Endodermal cell (in vitro differentiated cells): Measurements from ENCODE around the gene OSM. TPM values are rescaled to one million over a fixed set of nuclear protein-coding genes. Genes with fewer than 3 reads are reported as not detected.

Experiments
- DNase-seq: peaks from one replicate; pipeline ENCODE4 v3.0.0-alpha.2; 2017
- H3K27ac ChIP-seq: 2 replicates; pipeline ENCODE4 v1.5.1; 2013; ENCODE audit warnings: mild to moderate bottlenecking, low read depth, low read length, moderate library complexity
- H3K27me3 ChIP-seq: 2 replicates; pipeline ENCODE4 v1.6.1; 2013; ENCODE audit warnings: mild to moderate bottlenecking, low read length, moderate library complexity; ENCODE audit not compliant: insufficient read depth, control insufficient read depth, poor library complexity, severe bottlenecking
- H3K36me3 ChIP-seq: 2 replicates; pipeline ENCODE4 v1.7.0; 2013; ENCODE audit warnings: mild to moderate bottlenecking, low read length, moderate library complexity; ENCODE audit not compliant: control insufficient read depth, insufficient read depth
- H3K4me1 ChIP-seq: one replicate; pipeline ENCODE4 v1.7.0; 2013; ENCODE audit warnings: low read length; ENCODE audit not compliant: control insufficient read depth, insufficient read depth
- H3K4me3 ChIP-seq: 2 replicates; pipeline ENCODE4 v1.5.1; 2013; ENCODE audit warnings: mild to moderate bottlenecking, low read length, moderate library complexity
- H3K9ac ChIP-seq: 2 replicates; pipeline ENCODE4 v1.6.1; 2013; ENCODE audit warnings: mild to moderate bottlenecking, low read length, moderate library complexity; ENCODE audit not compliant: poor library complexity, severe bottlenecking; ENCODE audit errors: extremely low read depth
- H3K9me3 ChIP-seq: 2 replicates; pipeline ENCODE4 v1.6.1; 2013; ENCODE audit warnings: mild to moderate bottlenecking, low read length, moderate library complexity; ENCODE audit not compliant: control insufficient read depth
- H3K27ac Mint-ChIP-seq: 2 replicates; pipeline ENCODE4 v1.8.0; 2020; ENCODE audit warnings: mixed read lengths
- H3K27me3 Mint-ChIP-seq: 2 replicates; pipeline ENCODE4 v1.8.0; 2021; ENCODE audit warnings: mild to moderate bottlenecking, mixed read lengths; ENCODE audit not compliant: insufficient read depth
- H3K36me3 Mint-ChIP-seq: 2 replicates; pipeline ENCODE4 v1.8.0; 2020; ENCODE audit warnings: low read depth, mixed read lengths
- H3K4me1 Mint-ChIP-seq: 2 replicates; pipeline ENCODE4 v1.8.0; 2020; ENCODE audit warnings: mixed read lengths
- H3K4me3 Mint-ChIP-seq: 2 replicates; pipeline ENCODE4 v1.8.0; 2020; ENCODE audit warnings: mild to moderate bottlenecking, moderate library complexity, mixed read lengths
- H3K9me3 Mint-ChIP-seq: 2 replicates; pipeline ENCODE4 v1.8.0; 2020; ENCODE audit warnings: mild to moderate bottlenecking, mixed read lengths
- CTCF ChIP-seq: fragments of 200-600 bp; sonication (generic); conservative IDR thresholded peaks from 2 replicates; pipeline ENCODE4 v1.5.0; 2021; ENCODE audit warnings: antibody characterized with exemption, mild to moderate bottlenecking
- WGBS, 2 experiments: methylation state at CpG; one replicate each; pipeline versions ENCODE4 v1.1.5 to v1.1.7; 2013; ENCODE audit warnings: missing lambda C conversion rate in 2 of 2, mixed read lengths in 1 of 2; ENCODE audit not compliant: insufficient coverage in 1 of 2, insufficient read length in 1 of 2; 5-methylcytosine and 5-hydroxymethylcytosine counted together
- long read RNA-seq, 4 experiments: library from polyadenylated mRNA in 2 of 4; library from RNA in 1 of 4; library from capped mRNA in 1 of 4; stranded (forward) in 3 of 4; unstranded in 1 of 4; transcript quantifications; one replicate each; pipeline ENCODE4 v2.0.0, GENCODE V29; 2020 to 2021; ENCODE audit warnings: inconsistent platforms in 1 of 4
- polyA plus RNA-seq, 2 experiments: library from polyadenylated mRNA; stranded (reverse); fragments of 50-300 nt; gene quantifications; one replicate each; pipeline ENCODE4 v1.2.3, GENCODE V29; 2013
- total RNA-seq, 2 donors: library from RNA; stranded (reverse); fragmentation: NEBNext Ultra II Directional in 1 of 2; extraction: Animal tissue kit (Norgen Biotek cat#: 25700) in 1 of 2; gene quantifications; 2 replicates in 1 of 2; 3 replicates in 1 of 2; pipeline ENCODE4 v1.2.1, GENCODE V29; 2021

The OSM gene
- not detected for total RNA-seq
- not detected for polyA plus RNA-seq (2013, experiment 1 of 2)
- not detected for polyA plus RNA-seq (2013, experiment 2 of 2)
- long read RNA-seq, experiment 1, result 0 reads
- long read RNA-seq, experiment 2, result 0 reads
- long read RNA-seq, experiment 3, result 0 reads
- long read RNA-seq, experiment 4, result 0 reads

- H3K4me3 ChIP-seq, result no peak within 1 kb of the TSS
- H3K27ac ChIP-seq, result no peak within 1 kb of the TSS
- H3K4me3 Mint-ChIP-seq, result no peak within 1 kb of the TSS
- H3K9me3 ChIP-seq, result no peaks in the 10 kb centered on the region
- peaks cover 2% of the 10 kb centered on the region for H3K4me1 Mint-ChIP-seq
- H3K9ac ChIP-seq, result no peak within 1 kb of the TSS
- H3K4me1 ChIP-seq, result no peaks in the 10 kb centered on the region
- H3K36me3 ChIP-seq, result no peaks in the 10 kb centered on the region
- no peaks in the 10 kb centered on the region for H3K27me3 ChIP-seq
- DNase-seq, result no peak
- WGBS, 2 experiments, result 95 to 96% methylated on average over 23 to 35 of the region's 35 CpGs
- no peaks in the 10 kb centered on the region for H3K36me3 Mint-ChIP-seq
- H3K9me3 Mint-ChIP-seq, result no peaks in the 10 kb centered on the region
- no peak within 1 kb of the TSS for H3K27ac Mint-ChIP-seq
- no peak for TF ChIP-seq CTCF
- H3K27me3 Mint-ChIP-seq, result peaks cover 9% of the 10 kb centered on the region
These were observed at the start of gene OSM for GRCh38 chr22:30266445-30267381. TSS of gene OSM (minus strand) at chr22:30266851. CDS start at chr22:30266799, 52 bp downstream.

GRCh38 chr22:30315962-30316576 is 49.4 kb upstream of the OSM start:
- Mint-ChIP-seq H3K4me1 (peaks cover 25% of the 10 kb centered on the region), H3K4me3 (no peak overlapping the region), H3K27me3 (no peaks in the 10 kb centered on the region), H3K36me3 (peaks cover 16% of the 10 kb centered on the region), H3K27ac (no peak overlapping the region), H3K9me3 (no peaks in the 10 kb centered on the region)
- H3K9me3 ChIP-seq, result no peaks in the 10 kb centered on the region
- no peaks in the 10 kb centered on the region for H3K27me3 ChIP-seq
- no peak overlapping the region for H3K4me3 ChIP-seq
- no peak overlapping the region for H3K27ac ChIP-seq
- H3K4me1 ChIP-seq, result peaks cover 10% of the 10 kb centered on the region
- DNase-seq, result no peak
- no peak overlapping the region for H3K9ac ChIP-seq
- WGBS, 2 experiments, result 83 to 89% methylated on average over 2 of the region's 2 CpGs
- H3K36me3 ChIP-seq, result peaks cover 9% of the 10 kb centered on the region
- no peak for TF ChIP-seq CTCF

- Histone ChIP-seq H3K36me3 (peaks cover 6% of the 10 kb centered on the region), H3K9me3 (no peaks in the 10 kb centered on the region), H3K4me3 (no peak overlapping the region), H3K27me3 (no peaks in the 10 kb centered on the region), H3K9ac (no peak overlapping the region), H3K27ac (no peak overlapping the region), H3K4me1 (peaks cover 10% of the 10 kb centered on the region)
- Mint-ChIP-seq H3K27me3 (no peaks in the 10 kb centered on the region), H3K4me3 (no peak overlapping the region), H3K9me3 (no peaks in the 10 kb centered on the region), H3K27ac (no peak overlapping the region), H3K4me1 (peaks cover 33% of the 10 kb centered on the region), H3K36me3 (peaks cover 15% of the 10 kb centered on the region)
- DNase-seq, result no peak
- WGBS, 2 experiments, result 71 to 88% methylated on average over 5 to 8 of the region's 8 CpGs
- TF ChIP-seq CTCF, result no peak
These were observed 48.3 kb upstream of the OSM start for GRCh38 chr22:30314915-30315314.
